Erythroblast (primary cell): ENCODE results near the gene MTFR2.

Experiments
- GATA1 ChIP-seq: IDR thresholded peaks from 2 replicates; pipeline ENCODE4 v1.6.1; 2011; ENCODE audit warnings: low read depth, mild to moderate bottlenecking, control low read depth, low read length, moderate library complexity
- POLR2A ChIP-seq: IDR thresholded peaks from 2 replicates; pipeline ENCODE4 v1.6.1; 2011; ENCODE audit warnings: mild to moderate bottlenecking, low read length

DNA sequence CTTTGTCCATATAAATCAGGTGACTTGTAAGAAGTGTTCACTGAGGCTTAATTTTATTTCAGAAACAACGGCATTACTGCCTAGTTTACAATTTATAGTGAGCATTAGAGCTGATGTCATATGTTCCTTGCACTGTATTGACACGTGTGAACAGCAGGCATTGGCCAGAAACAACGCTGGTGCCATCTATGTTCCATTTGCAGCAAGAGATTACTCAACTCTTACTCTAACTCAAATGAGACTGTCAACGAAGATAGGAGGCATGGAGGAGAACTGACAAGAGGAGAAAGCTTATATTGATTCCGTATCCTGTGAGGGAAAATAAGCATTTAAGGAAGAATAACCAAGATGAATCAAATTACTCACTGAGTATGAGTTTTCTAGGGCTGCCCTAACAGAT lies 48.4 kb downstream of the MTFR2 start:
- TF ChIP-seq POLR2A (no peak), GATA1 (no peak)
